ENCODE data around the gene UBR4. TPM values are rescaled to one million over a fixed set of nuclear protein-coding genes. Genes with fewer than 3 reads are reported as not detected.

Gene UBR4
- total RNA-seq, 1 experiment from 2014 or later = 107 TPM

DNA sequence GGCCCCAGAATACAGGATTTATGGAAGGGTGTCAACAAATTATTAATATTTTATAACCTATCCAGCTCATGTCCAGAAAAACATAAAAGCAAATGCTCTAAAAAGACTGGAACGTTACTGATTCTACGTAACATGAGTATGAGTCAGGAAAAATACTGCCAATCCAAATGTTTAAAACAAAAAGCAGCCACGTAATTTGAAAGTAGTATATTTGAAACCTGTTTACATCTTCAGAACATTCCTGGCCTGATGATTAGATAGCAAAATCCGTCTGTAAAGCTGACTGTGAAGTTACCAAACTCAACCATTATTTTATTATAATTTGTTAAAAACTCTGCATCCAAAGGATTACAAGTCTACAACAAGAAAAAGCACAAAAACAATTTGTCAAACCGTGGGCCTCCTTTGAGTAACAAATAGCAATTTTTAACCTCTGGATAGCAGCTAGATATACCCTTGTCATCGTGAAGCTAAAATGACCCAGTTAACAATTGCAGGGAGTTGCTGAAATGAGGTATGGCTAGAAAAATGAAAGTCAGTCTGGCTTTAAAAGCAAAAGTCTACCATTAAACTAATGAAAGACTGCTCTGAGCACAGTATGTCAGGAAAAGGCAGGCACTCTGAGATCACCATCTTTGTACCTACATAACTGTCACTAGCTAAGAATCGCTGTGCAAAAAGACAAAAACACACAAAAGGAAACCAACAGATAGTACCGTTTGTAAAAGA is 1.2 kb downstream of the UBR4 start:
- H3K9ac ChIP-seq (ENCODE audit: low read length) = peak overlapping the region; percentile 87
- no peaks in the 10 kb centered on the region for H3K9me3 ChIP-seq (ENCODE audit: control insufficient read depth in 1 of 2, insufficient read depth in 1 of 2, low read depth in 1 of 2, low read length in 2 of 2)
- H3K27me3 ChIP-seq (ENCODE audit: insufficient read depth, low read length) = no peaks in the 10 kb centered on the region
- peaks cover 98% of the 10 kb centered on the region for H3K79me2 ChIP-seq (ENCODE audit: insufficient read depth, low read length)
- TF ChIP-seq JUND (IDR thresholded peaks at IDR 0.05) (no peak), CEBPB (IDR thresholded peaks at IDR 0.05; ENCODE audit: low read depth) (no peak), ELF1 (IDR thresholded peaks at IDR 0.05; ENCODE audit: borderline replicate concordance, low read depth) (no peak), EGR1 (IDR thresholded peaks at IDR 0.05; ENCODE audit: low read depth) (no peak), TCF7L2 (IDR thresholded peaks at IDR 0.05; ENCODE audit: borderline replicate concordance, extremely low read depth, insufficient read depth, insufficient read length) (no peak), ZNF274 (IDR thresholded peaks at IDR 0.05; ENCODE audit: low read depth, low read length) (no peak), ZBTB33 (IDR thresholded peaks at IDR 0.05; ENCODE audit: extremely low read depth, insufficient replicate concordance, low read length) (no peak), YY1 (IDR thresholded peaks at IDR 0.05; ENCODE audit: extremely low read depth, insufficient replicate concordance, low read depth, low read length) (no peak)
- RAD21 ChIA-PET (ENCODE audit: low non-redundant PET in 1 of 2, low total read pairs in 2 of 2, uncharacterized antibody in 2 of 2, unreplicated experiment in 2 of 2) = no interaction called here
- DNase-seq (ENCODE audit: low read depth, low spot score) (no peak), ATAC-seq (no peak)
- peaks cover 10 to 37% of the 10 kb centered on the region in 2 experiments for H3K4me1 ChIP-seq (ENCODE audit: control insufficient read depth in 1 of 2, insufficient read depth in 2 of 2, low read length in 2 of 2)
- peaks cover 6 to 17% of the 10 kb centered on the region in 2 experiments; a peak in 3 of 4 replicates for H3K36me3 ChIP-seq (ENCODE audit: control insufficient read depth in 1 of 2, insufficient read depth in 2 of 2, low read length in 2 of 2)
- CTCF ChIA-PET = interaction anchor here (0.6 kb wide), 1 partner anchor 282 kb away, joined by 3 read pairs; no protein-coding TSS in a partner anchor
- no peak overlapping the region for H2AFZ ChIP-seq (ENCODE audit: low read depth, low read length, poor library complexity, severe bottlenecking)
- no peaks in the 10 kb centered on the region for H4K20me1 ChIP-seq (ENCODE audit: insufficient read depth)
- intact Hi-C loops (cut with micrococcal nuclease) = no loop called here
- H3K4me3 ChIP-seq (replicated peaks in 1 of 2; ENCODE audit: low read depth in 1 of 2, low read length in 2 of 2) = peak overlapping the region; percentile 85 to 86
- H3K4me2 ChIP-seq (ENCODE audit: low read length) = peak overlapping the region; percentile 99
- no peaks in the 10 kb centered on the region for H3K9me2 ChIP-seq (ENCODE audit: insufficient read depth)
- TSS peak; percentile 43 for BruUV-seq (replicated peaks)
- POLR2A ChIA-PET = no interaction called here
- peak overlapping the region; percentile 80 for H3K27ac ChIP-seq (ENCODE audit: low read depth, low read length)

Data from HCT116 (cell line).